Measurements from ENCODE around the gene XRCC3. TPM values are rescaled to one million over a fixed set of nuclear protein-coding genes. Genes with fewer than 3 reads are reported as not detected.

XRCC3 gene
- total RNA-seq, 4 donors from 2014 or later = 7.8 to 47.6 (median 23.8) TPM

DNA sequence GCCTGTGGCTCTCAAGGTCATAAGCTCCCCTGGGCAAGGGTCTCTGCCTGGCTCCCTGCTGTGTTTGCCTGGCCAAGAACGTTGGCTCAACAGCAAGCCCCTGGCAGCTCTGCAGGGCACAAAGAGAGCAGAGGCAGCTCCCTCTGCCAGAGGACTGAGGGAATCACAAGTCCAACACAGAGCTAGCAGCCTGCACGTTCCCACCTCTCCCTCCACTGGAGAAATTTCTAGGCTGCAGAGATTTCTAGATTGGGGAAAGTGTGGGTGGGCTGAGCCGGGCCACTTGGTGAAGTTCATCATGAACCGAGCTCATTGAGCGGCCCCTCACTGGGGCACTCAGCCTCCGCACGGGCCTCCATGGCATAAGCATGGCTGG lies 20.2 kb upstream of the XRCC3 start:
- H3K36me3 ChIP-seq = peaks cover 0 to 34% (median 0%) of the 10 kb centered on the region in 4 donors
- intact Hi-C loops (cut with DNase I; ENCODE audit: low total_unique reads) (no loop called here), in situ Hi-C loops (cut with MboI; ENCODE audit: low pct_ligation_motif_present in 1 of 4, low pct_unique_long_range_greater_than_20kb in 1 of 4, low sequenced_read_pairs in 3 of 4) (no loop called here)
- DNase-seq = no peak
- peaks cover 0 to 12% (median 4%) of the 10 kb centered on the region in 4 donors for H3K4me1 ChIP-seq
- 71% methylated on average over 7 of the region's 7 CpGs; no CpG with 5 or more reads in 1 of the 2 donors for WGBS, 2 donors (ENCODE audit: low coverage in 1 of 2)
- no peaks in the 10 kb centered on the region for H3K27me3 ChIP-seq
- no peak overlapping the region for H3K4me3 ChIP-seq
- H3K27ac ChIP-seq = no peak overlapping the region
- H3K9me3 ChIP-seq = no peaks in the 10 kb centered on the region
- TF ChIP-seq EP300 (IDR thresholded peaks at IDR 0.05; ENCODE audit: low read depth) = no peak
- TF ChIP-seq, protein P1, sequence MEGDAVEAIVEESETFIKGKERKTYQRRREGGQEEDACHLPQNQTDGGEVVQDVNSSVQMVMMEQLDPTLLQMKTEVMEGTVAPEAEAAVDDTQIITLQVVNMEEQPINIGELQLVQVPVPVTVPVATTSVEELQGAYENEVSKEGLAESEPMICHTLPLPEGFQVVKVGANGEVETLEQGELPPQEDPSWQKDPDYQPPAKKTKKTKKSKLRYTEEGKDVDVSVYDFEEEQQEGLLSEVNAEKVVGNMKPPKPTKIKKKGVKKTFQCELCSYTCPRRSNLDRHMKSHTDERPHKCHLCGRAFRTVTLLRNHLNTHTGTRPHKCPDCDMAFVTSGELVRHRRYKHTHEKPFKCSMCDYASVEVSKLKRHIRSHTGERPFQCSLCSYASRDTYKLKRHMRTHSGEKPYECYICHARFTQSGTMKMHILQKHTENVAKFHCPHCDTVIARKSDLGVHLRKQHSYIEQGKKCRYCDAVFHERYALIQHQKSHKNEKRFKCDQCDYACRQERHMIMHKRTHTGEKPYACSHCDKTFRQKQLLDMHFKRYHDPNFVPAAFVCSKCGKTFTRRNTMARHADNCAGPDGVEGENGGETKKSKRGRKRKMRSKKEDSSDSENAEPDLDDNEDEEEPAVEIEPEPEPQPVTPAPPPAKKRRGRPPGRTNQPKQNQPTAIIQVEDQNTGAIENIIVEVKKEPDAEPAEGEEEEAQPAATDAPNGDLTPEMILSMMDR (IDR thresholded peaks at IDR 0.05) = no peak
- no peak for TF ChIP-seq POLR2A (IDR thresholded peaks at IDR 0.05)
- TF ChIP-seq POLR2AphosphoS5 (IDR thresholded peaks at IDR 0.05) = no peak

DNA sequence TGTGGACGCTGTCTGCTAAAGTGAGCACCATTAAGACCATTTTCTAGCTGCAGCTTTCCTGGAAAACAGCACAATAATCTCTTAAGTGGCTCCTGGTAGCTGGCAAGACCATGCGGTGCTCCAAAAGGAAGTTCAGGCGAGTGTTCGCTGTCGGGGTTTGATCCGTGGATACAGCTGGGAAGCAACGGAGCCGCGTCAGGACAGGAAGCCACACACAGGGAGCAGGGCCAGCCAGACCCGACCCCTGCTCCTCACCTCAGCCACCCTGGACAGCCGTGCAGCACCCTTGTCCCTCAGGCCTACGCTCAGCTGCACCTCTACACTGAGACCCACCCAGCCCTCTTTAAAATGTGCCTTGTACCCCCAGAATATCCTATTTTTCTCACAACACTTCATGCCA lies 19.8 kb upstream of the XRCC3 start:
- intact Hi-C loops (cut with DNase I; ENCODE audit: low total_unique reads) = no loop called here
- H3K9me3 ChIP-seq = no peaks in the 10 kb centered on the region
- peaks cover 0 to 32% (median 0%) of the 10 kb centered on the region in 4 donors for H3K36me3 ChIP-seq
- no peaks in the 10 kb centered on the region for H3K27me3 ChIP-seq
- 67 to 90% methylated on average over 1 to 12 of the region's 12 CpGs for WGBS, 2 donors (ENCODE audit: low coverage in 1 of 2)
- DNase-seq = no peak
- no peak overlapping the region for H3K4me3 ChIP-seq
- no peak overlapping the region for H3K27ac ChIP-seq
- in situ Hi-C loops (cut with MboI; ENCODE audit: low pct_ligation_motif_present in 1 of 4, low pct_unique_long_range_greater_than_20kb in 1 of 4, low sequenced_read_pairs in 3 of 4) = no loop called here
- no peak for TF ChIP-seq POLR2AphosphoS5 (IDR thresholded peaks at IDR 0.05)
- TF ChIP-seq, protein P1 (IDR thresholded peaks at IDR 0.05) = no peak
- no peak for TF ChIP-seq EP300 (IDR thresholded peaks at IDR 0.05; ENCODE audit: low read depth)
- TF ChIP-seq POLR2A (IDR thresholded peaks at IDR 0.05) = no peak
- peaks cover 0 to 12% (median 4%) of the 10 kb centered on the region in 4 donors for H3K4me1 ChIP-seq

GRCh38 chr14:103734081-103734888 lies 19.0 kb upstream of the XRCC3 start:
- peaks cover 0 to 30% (median 4%) of the 10 kb centered on the region in 4 donors for H3K36me3 ChIP-seq
- intact Hi-C loops (cut with DNase I; ENCODE audit: low total_unique reads) = no loop called here
- H3K27ac ChIP-seq = no peak overlapping the region
- H3K27me3 ChIP-seq = no peaks in the 10 kb centered on the region
- H3K4me1 ChIP-seq = peaks cover 0 to 12% (median 4%) of the 10 kb centered on the region in 4 donors
- DNase-seq = no peak
- H3K4me3 ChIP-seq = no peak overlapping the region
- in situ Hi-C loops (cut with MboI; ENCODE audit: low pct_ligation_motif_present in 1 of 4, low pct_unique_long_range_greater_than_20kb in 1 of 4, low sequenced_read_pairs in 3 of 4) = no loop called here
- H3K9me3 ChIP-seq = no peaks in the 10 kb centered on the region
- WGBS, 2 donors (ENCODE audit: low coverage in 1 of 2) = 92 to 93% methylated on average over 3 to 21 of the region's 23 CpGs
- TF ChIP-seq, protein P1 (IDR thresholded peaks at IDR 0.05) = no peak
- TF ChIP-seq POLR2A (IDR thresholded peaks at IDR 0.05) (no peak), POLR2AphosphoS5 (IDR thresholded peaks at IDR 0.05) (no peak), EP300 (IDR thresholded peaks at IDR 0.05; ENCODE audit: low read depth) (no peak)

DNA sequence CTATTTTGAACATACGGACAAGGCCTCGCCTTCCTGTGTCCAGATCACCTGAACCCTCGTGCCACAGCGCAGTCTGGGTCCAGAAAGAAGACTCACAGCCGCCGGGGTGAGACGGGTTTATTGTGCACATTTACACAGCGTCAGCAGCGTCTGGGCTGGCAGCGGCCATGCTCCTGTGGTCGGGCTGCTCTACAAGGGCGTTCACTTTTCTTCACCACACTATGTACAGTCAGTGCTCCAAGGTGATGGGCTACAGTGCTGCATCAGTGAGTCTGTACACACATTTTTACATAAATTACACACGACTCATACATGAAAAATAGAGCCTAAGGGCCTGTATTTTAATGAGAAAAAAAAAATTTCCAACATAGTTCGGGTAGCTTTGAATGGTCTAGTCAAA lies 18.4 kb upstream of the XRCC3 start:
- H3K4me3 ChIP-seq = no peak overlapping the region
- 93 to 100% methylated on average over 2 to 14 of the region's 14 CpGs for WGBS, 2 donors (ENCODE audit: low coverage in 1 of 2)
- peaks cover 0 to 35% (median 6%) of the 10 kb centered on the region in 4 donors for H3K36me3 ChIP-seq
- TF ChIP-seq POLR2AphosphoS5 (IDR thresholded peaks at IDR 0.05) = no peak
- no peak for TF ChIP-seq POLR2A (IDR thresholded peaks at IDR 0.05)
- TF ChIP-seq EP300 (IDR thresholded peaks at IDR 0.05; ENCODE audit: low read depth) = no peak
- TF ChIP-seq, protein P1 (IDR thresholded peaks at IDR 0.05) = no peak
- H3K27me3 ChIP-seq = no peaks in the 10 kb centered on the region
- DNase-seq = no peak
- intact Hi-C loops (cut with DNase I; ENCODE audit: low total_unique reads) (no loop called here), in situ Hi-C loops (cut with MboI; ENCODE audit: low pct_ligation_motif_present in 1 of 4, low pct_unique_long_range_greater_than_20kb in 1 of 4, low sequenced_read_pairs in 3 of 4) (no loop called here)
- peaks cover 0 to 12% (median 4%) of the 10 kb centered on the region in 4 donors for H3K4me1 ChIP-seq
- H3K27ac ChIP-seq = no peak overlapping the region
- no peaks in the 10 kb centered on the region for H3K9me3 ChIP-seq

Measured in transverse colon (tissue), 4 donors.